Measurements from ENCODE around the gene DOK4.

The DOK4 gene

GRCh38 chr16:57512296-57513001 lies 26.2 kb upstream of the DOK4 start:
- TF ChIP-seq SPI1 (IDR thresholded peaks at IDR 0.05; ENCODE audit: borderline replicate concordance, low read depth): no peak
- TF ChIP-seq, protein P1, sequence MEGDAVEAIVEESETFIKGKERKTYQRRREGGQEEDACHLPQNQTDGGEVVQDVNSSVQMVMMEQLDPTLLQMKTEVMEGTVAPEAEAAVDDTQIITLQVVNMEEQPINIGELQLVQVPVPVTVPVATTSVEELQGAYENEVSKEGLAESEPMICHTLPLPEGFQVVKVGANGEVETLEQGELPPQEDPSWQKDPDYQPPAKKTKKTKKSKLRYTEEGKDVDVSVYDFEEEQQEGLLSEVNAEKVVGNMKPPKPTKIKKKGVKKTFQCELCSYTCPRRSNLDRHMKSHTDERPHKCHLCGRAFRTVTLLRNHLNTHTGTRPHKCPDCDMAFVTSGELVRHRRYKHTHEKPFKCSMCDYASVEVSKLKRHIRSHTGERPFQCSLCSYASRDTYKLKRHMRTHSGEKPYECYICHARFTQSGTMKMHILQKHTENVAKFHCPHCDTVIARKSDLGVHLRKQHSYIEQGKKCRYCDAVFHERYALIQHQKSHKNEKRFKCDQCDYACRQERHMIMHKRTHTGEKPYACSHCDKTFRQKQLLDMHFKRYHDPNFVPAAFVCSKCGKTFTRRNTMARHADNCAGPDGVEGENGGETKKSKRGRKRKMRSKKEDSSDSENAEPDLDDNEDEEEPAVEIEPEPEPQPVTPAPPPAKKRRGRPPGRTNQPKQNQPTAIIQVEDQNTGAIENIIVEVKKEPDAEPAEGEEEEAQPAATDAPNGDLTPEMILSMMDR (IDR thresholded peaks at IDR 0.05; ENCODE audit: insufficient read depth, low read length): no peak
- no peak for TF ChIP-seq GABPA (IDR thresholded peaks at IDR 0.05; ENCODE audit: low read depth)
- TF ChIP-seq, protein P2, sequence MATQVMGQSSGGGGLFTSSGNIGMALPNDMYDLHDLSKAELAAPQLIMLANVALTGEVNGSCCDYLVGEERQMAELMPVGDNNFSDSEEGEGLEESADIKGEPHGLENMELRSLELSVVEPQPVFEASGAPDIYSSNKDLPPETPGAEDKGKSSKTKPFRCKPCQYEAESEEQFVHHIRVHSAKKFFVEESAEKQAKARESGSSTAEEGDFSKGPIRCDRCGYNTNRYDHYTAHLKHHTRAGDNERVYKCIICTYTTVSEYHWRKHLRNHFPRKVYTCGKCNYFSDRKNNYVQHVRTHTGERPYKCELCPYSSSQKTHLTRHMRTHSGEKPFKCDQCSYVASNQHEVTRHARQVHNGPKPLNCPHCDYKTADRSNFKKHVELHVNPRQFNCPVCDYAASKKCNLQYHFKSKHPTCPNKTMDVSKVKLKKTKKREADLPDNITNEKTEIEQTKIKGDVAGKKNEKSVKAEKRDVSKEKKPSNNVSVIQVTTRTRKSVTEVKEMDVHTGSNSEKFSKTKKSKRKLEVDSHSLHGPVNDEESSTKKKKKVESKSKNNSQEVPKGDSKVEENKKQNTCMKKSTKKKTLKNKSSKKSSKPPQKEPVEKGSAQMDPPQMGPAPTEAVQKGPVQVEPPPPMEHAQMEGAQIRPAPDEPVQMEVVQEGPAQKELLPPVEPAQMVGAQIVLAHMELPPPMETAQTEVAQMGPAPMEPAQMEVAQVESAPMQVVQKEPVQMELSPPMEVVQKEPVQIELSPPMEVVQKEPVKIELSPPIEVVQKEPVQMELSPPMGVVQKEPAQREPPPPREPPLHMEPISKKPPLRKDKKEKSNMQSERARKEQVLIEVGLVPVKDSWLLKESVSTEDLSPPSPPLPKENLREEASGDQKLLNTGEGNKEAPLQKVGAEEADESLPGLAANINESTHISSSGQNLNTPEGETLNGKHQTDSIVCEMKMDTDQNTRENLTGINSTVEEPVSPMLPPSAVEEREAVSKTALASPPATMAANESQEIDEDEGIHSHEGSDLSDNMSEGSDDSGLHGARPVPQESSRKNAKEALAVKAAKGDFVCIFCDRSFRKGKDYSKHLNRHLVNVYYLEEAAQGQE (IDR thresholded peaks at IDR 0.05; ENCODE audit: insufficient replicate concordance, low read depth): no peak
- TF ChIP-seq POLR2AphosphoS5 (IDR thresholded peaks at IDR 0.05; ENCODE audit: low read depth): no peak
- H3K27me3 ChIP-seq (ENCODE audit: insufficient read depth, poor library complexity, severe bottlenecking): no peaks in the 10 kb centered on the region
- DNase-seq (ENCODE audit: low read depth in 1 of 2, low spot score in 1 of 2): no peak
- no peak overlapping the region for H3K4me3 ChIP-seq (replicated peaks; ENCODE audit: insufficient read depth, low read length)
- no peak overlapping the region for H3K27ac ChIP-seq (replicated peaks)

DNA sequence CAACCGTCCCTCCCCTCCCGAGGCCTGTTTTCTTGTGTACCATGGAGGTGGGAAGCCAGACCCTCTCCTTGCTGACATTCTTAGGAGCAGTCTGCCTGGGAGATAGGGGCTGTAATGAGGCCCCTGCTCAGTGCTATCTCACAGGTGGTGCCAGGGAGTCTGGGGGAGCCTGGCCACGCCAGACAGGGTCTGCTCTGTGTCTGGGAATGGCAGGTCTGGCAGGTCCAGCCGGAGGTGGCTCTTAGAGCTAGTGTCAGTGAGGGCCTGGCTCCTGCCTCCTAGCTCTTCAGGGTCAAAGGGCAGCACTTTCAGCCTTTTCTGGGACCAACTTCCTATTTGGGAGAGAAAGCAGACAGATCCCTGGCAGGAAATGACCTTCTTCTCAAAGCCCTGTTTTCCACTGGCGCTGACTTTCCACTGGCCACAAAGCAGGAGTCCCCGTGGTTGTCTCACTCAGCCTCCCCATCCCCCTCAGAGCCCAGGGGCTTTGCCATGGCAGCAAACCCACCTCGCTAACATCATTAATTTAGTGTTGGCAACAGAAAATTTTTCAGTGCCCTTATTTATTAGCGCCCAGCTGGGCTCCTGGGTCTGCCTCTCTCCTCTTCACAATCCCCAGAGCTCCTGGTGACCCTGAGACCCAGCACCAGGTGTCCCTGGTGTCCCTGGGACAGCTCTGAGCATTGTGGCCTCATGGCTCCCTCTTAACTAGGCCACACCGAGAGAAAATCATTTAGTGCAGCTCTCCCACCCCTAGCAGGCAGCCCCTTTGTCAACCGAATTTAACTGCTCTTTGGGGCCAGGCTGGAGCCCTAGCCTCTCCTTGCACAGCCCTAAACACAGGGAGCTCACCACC lies 24.0 kb upstream of the DOK4 start:
- no peaks in the 10 kb centered on the region for H3K27me3 ChIP-seq (ENCODE audit: insufficient read depth, poor library complexity, severe bottlenecking)
- no peak overlapping the region for H3K27ac ChIP-seq (replicated peaks)
- no peak overlapping the region for H3K4me3 ChIP-seq (replicated peaks; ENCODE audit: insufficient read depth, low read length)
- DNase-seq (ENCODE audit: low read depth in 1 of 2, low spot score in 1 of 2): no peak
- TF ChIP-seq, protein P1 (IDR thresholded peaks at IDR 0.05; ENCODE audit: insufficient read depth, low read length): no peak
- TF ChIP-seq POLR2AphosphoS5 (IDR thresholded peaks at IDR 0.05; ENCODE audit: low read depth) (no peak), SPI1 (IDR thresholded peaks at IDR 0.05; ENCODE audit: borderline replicate concordance, low read depth) (no peak), GABPA (IDR thresholded peaks at IDR 0.05; ENCODE audit: low read depth) (no peak)
- TF ChIP-seq, protein P2 (IDR thresholded peaks at IDR 0.05; ENCODE audit: insufficient replicate concordance, low read depth): no peak

DNA sequence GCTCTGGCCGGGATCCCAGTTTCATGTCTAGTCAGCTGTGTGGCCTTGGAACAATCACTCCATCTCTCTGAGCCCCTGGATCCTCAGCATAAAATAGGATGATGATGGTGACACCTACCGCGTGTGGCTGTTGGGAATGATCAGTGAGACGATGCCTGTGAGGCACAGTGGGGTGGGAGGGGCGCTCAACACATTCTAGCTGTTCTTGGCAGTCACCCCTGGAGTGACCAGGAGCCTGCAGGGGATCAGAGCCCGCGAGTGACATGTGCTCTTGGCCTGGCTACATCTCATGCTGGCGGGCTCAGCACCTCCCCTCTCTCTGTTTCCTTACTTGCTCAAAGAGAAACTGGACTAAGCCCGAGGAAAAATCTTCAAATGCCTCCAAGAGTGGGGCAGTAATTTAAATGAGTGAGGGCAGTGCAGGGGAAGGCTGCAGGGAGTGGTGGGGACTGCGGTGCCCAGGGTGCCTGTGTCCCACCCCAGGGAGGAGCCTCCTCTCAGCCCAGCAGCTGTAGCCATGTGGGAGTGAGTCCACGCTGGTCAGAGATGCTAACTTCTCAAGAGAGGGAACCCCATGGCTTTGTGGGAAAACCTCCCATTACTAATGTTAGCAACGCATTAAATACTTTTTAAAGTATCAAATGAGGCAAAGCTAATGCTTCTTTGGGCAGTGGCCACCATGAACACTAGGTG lies 23.1 kb upstream of the DOK4 start:
- Histone ChIP-seq H3K27ac (replicated peaks) (no peak overlapping the region), H3K27me3 (ENCODE audit: insufficient read depth, poor library complexity, severe bottlenecking) (no peaks in the 10 kb centered on the region), H3K4me3 (replicated peaks; ENCODE audit: insufficient read depth, low read length) (no peak overlapping the region)
- DNase-seq (ENCODE audit: low read depth in 1 of 2, low spot score in 1 of 2): no peak
- TF ChIP-seq, protein P1 (IDR thresholded peaks at IDR 0.05; ENCODE audit: insufficient read depth, low read length): no peak
